Hepatocyte (in vitro differentiated cells): Measurements from ENCODE around the gene TBPL1.

Source experiments
- CTCF ChIP-seq: fragments of 200-600 bp; sonication (generic); IDR thresholded peaks from 2 replicates; pipeline ENCODE4 v1.5.1; 2016; ENCODE audit warnings: antibody characterized with exemption, mild to moderate bottlenecking; ENCODE audit not compliant: poor library complexity
- EZH2 ChIP-seq: fragments of 200-600 bp; sonication (generic); IDR thresholded peaks from 2 replicates; pipeline ENCODE4 v1.6.1; 2016; ENCODE audit warnings: antibody characterized with exemption, mild to moderate bottlenecking, borderline replicate concordance
- EZH2phosphoT487 ChIP-seq: fragments of 200-600 bp; sonication (generic); IDR thresholded peaks from one replicate; pipeline ENCODE4 v1.6.1; 2018; ENCODE audit warnings: antibody characterized with exemption, mild to moderate bottlenecking, low read depth, moderate library complexity; ENCODE audit not compliant: unreplicated experiment, severe bottlenecking

GRCh38 chr6:134026597-134026996 lies 73.6 kb downstream of the TBPL1 start:
- TF ChIP-seq CTCF (no peak), EZH2 (no peak), EZH2phosphoT487 (no peak)
